Liver (tissue), 9 donors: ENCODE measurements around the gene AKT1S1. TPM values are rescaled to one million over a fixed set of nuclear protein-coding genes. Genes with fewer than 3 reads are reported as not detected.

ENCODE experiments used
- DNase-seq: peaks from one replicate; pipeline ENCODE4 v3.0.0-alpha.2; 2017; ENCODE audit warnings: low spot score
- H3K27ac ChIP-seq, 2 donors: one replicate each; pipeline ENCODE4 v1.7.0; 2013; ENCODE audit warnings: inconsistent platforms in 2 of 2, low read length in 2 of 2, control low read depth in 1 of 2, low read depth in 1 of 2, mild to moderate bottlenecking in 1 of 2
- H3K27me3 ChIP-seq, 4 donors: one replicate each; pipeline versions ENCODE4 v1.6.1 to v1.7.0; 2013; ENCODE audit warnings: low read length in 3 of 4, inconsistent platforms in 1 of 4, mild to moderate bottlenecking in 1 of 4, moderate library complexity in 1 of 4; ENCODE audit not compliant: control insufficient read depth in 4 of 4, insufficient read depth in 4 of 4
- H3K36me3 ChIP-seq, 4 donors: one replicate each; pipeline versions ENCODE4 v1.6.1 to v1.7.0; 2013; ENCODE audit warnings: low read length in 3 of 4, mild to moderate bottlenecking in 3 of 4, low read depth in 1 of 4, moderate library complexity in 1 of 4; ENCODE audit not compliant: control insufficient read depth in 4 of 4, insufficient read depth in 3 of 4
- H3K4me1 ChIP-seq, 4 donors: one replicate each; pipeline versions ENCODE4 v1.6.1 to v1.7.0; 2013; ENCODE audit warnings: low read length in 3 of 4, mild to moderate bottlenecking in 3 of 4, moderate library complexity in 1 of 4; ENCODE audit not compliant: control insufficient read depth in 4 of 4, insufficient read depth in 4 of 4
- H3K4me3 ChIP-seq, 3 donors: one replicate each; pipeline versions ENCODE4 v1.6.1 to v1.7.0; 2013; ENCODE audit warnings: low read length in 3 of 3, control low read depth in 1 of 3, low read depth in 1 of 3, mild to moderate bottlenecking in 1 of 3
- H3K9ac ChIP-seq, 2 donors: one replicate each; pipeline ENCODE4 v1.7.0; 2013; ENCODE audit warnings: low read length in 2 of 2, mild to moderate bottlenecking in 2 of 2, moderate library complexity in 2 of 2, control low read depth in 1 of 2, low read depth in 1 of 2
- H3K9me3 ChIP-seq, 4 donors: one replicate each; pipeline versions ENCODE4 v1.6.1 to v1.7.0; 2013; ENCODE audit warnings: low read length in 3 of 4; ENCODE audit not compliant: control insufficient read depth in 4 of 4
- EGR1 ChIP-seq, 2 donors: IDR thresholded peaks; 2 replicates each; pipeline ENCODE4 v1.6.1; 2016 to 2018; ENCODE audit warnings: antibody characterized with exemption in 2 of 2, low read depth in 2 of 2
- FOXA1 ChIP-seq: IDR thresholded peaks from 2 replicates; pipeline ENCODE4 v1.6.1; 2016; ENCODE audit warnings: antibody characterized with exemption
- FOXA2 ChIP-seq: IDR thresholded peaks from 2 replicates; pipeline ENCODE4 v1.6.1; 2016; ENCODE audit warnings: antibody characterized with exemption
- GABPA ChIP-seq, 2 donors: IDR thresholded peaks in 1 of 2; conservative IDR thresholded peaks in 1 of 2; 2 replicates each; pipeline ENCODE4 v1.6.1; 2016; ENCODE audit warnings: antibody characterized with exemption in 2 of 2, mild to moderate bottlenecking in 1 of 2, moderate library complexity in 1 of 2
- HNF4A ChIP-seq, 2 donors: conservative IDR thresholded peaks; 2 replicates each; pipeline ENCODE4 v1.6.1; 2016; ENCODE audit warnings: antibody characterized with exemption in 2 of 2, mild to moderate bottlenecking in 2 of 2
- HNF4G ChIP-seq: IDR thresholded peaks from 2 replicates; pipeline ENCODE4 v1.6.1; 2016; ENCODE audit warnings: antibody characterized with exemption
- JUND ChIP-seq, 2 donors: IDR thresholded peaks; 2 replicates each; pipeline ENCODE4 v1.6.1; 2016; ENCODE audit warnings: antibody characterized with exemption in 2 of 2
- NR2F2 ChIP-seq: IDR thresholded peaks from 2 replicates; pipeline ENCODE4 v1.6.1; 2016; ENCODE audit warnings: antibody characterized with exemption
- RAD21 ChIP-seq, 2 donors: IDR thresholded peaks; 2 replicates each; pipeline ENCODE4 v1.6.1; 2016; ENCODE audit warnings: antibody characterized with exemption in 2 of 2, mild to moderate bottlenecking in 2 of 2
- RXRA ChIP-seq, 2 donors: IDR thresholded peaks; 2 replicates each; pipeline ENCODE4 v1.6.1; 2017 to 2018; ENCODE audit warnings: antibody characterized with exemption in 2 of 2, mild to moderate bottlenecking in 1 of 2
- SP1 ChIP-seq: IDR thresholded peaks from 2 replicates; pipeline ENCODE4 v1.6.1; 2018; ENCODE audit warnings: antibody characterized with exemption, mild to moderate bottlenecking
- TAF1 ChIP-seq: conservative IDR thresholded peaks from 2 replicates; pipeline ENCODE4 v1.6.1; 2016; ENCODE audit warnings: antibody characterized with exemption, mild to moderate bottlenecking
- YY1 ChIP-seq: IDR thresholded peaks from 2 replicates; pipeline ENCODE4 v1.6.1; 2016; ENCODE audit warnings: antibody characterized with exemption, mild to moderate bottlenecking
- WGBS: extraction: QIAGEN DNeasy Blood & Tissue Kit; methylation state at CpG from one replicate; pipeline ENCODE4 v1.1.7; 2013; 5-methylcytosine and 5-hydroxymethylcytosine counted together
- polyA plus RNA-seq, 2 donors: library from polyadenylated mRNA; stranded (reverse) in 1 of 2; unstranded in 1 of 2; fragments of 200-250 nt in 1 of 2; fragments of >200 nt in 1 of 2; fragmentation: Nextera tagmentation in 1 of 2; extraction: Ambion mirVana in 1 of 2; gene quantifications; one replicate each; pipeline versions ENCODE4 v1.2.1 to v1.2.3, GENCODE V29; 2013 to 2015
- total RNA-seq, 2 donors: library from RNA; depleted of rRNA; stranded (reverse); fragments of >200 nt; gene quantifications; one replicate each; pipeline ENCODE4 v1.2.3, GENCODE V29; 2014
- TF ChIP-seq, protein P1 (sequence below): IDR thresholded peaks from 2 replicates; pipeline ENCODE4 v1.6.1; 2016; ENCODE audit warnings: antibody characterized with exemption
- TF ChIP-seq, protein P2 (sequence below): fragments of 150-350 bp; IDR thresholded peaks from 2 replicates; pipeline ENCODE4 v1.5.1; 2017; ENCODE audit warnings: improper control_type of control experiment, low read depth, low read length; ENCODE audit not compliant: missing input control
- TF ChIP-seq, protein P3 (sequence below): IDR thresholded peaks from 2 replicates; pipeline ENCODE4 v1.6.1; 2016; ENCODE audit warnings: antibody characterized with exemption
- TF ChIP-seq, protein P4 (sequence below): IDR thresholded peaks from 2 replicates; pipeline ENCODE4 v1.6.1; 2016; ENCODE audit warnings: antibody characterized with exemption, mild to moderate bottlenecking
- TF ChIP-seq, protein P5 (sequence below): IDR thresholded peaks from 2 replicates; pipeline ENCODE4 v1.6.1; 2016; ENCODE audit warnings: antibody characterized with exemption
- donor health status: healthy.
- donor health status: healthy.
- donor health status: healthy.
- donor health status: healthy.
- donor health status: healthy.

The AKT1S1 gene
- total and polyA plus RNA-seq, 4 donors: 6.8 to 43.9 (median 12.9) TPM

DNA sequence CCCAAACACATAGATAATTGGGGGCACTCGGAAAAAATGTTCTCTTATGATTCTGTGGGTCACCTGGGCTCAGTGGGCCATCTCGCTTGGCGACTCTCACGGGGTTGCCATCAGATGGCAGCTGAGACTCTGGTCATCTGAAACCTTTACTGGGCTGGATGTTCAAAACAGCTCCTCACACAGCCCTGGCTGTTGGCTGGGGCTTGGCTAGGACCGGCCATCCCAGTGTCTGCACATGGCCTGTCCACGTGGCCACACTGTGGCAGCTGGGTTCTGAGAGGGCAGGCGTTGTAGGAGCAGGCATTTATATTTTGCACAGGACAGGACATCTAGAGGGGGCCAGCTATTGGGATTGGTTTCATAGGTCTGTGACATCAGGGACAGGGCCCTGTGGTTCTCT, 43.6 kb downstream of the AKT1S1 start (continued):
- TF ChIP-seq, protein P1, sequence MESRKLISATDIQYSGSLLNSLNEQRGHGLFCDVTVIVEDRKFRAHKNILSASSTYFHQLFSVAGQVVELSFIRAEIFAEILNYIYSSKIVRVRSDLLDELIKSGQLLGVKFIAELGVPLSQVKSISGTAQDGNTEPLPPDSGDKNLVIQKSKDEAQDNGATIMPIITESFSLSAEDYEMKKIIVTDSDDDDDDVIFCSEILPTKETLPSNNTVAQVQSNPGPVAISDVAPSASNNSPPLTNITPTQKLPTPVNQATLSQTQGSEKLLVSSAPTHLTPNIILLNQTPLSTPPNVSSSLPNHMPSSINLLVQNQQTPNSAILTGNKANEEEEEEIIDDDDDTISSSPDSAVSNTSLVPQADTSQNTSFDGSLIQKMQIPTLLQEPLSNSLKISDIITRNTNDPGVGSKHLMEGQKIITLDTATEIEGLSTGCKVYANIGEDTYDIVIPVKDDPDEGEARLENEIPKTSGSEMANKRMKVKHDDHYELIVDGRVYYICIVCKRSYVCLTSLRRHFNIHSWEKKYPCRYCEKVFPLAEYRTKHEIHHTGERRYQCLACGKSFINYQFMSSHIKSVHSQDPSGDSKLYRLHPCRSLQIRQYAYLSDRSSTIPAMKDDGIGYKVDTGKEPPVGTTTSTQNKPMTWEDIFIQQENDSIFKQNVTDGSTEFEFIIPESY: no peak

DNA sequence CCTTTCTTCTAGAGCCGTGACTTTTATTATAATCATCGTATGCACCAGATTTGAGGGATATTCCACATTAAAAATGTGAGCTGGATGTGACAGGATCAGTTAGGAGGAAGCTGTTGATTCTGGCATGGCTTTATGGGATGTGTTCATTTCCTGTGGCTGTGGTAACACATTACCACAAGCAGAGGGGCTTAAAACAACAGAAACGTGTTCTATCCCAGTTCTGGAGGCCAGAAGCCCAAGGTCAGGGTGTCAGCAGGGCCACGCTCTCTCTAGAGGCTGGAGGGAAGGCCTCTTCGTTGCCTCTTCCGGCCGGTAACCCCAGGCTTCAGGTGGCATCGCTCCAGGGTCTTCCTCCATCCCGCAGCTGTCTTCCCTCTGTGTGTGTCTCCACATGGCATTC, 44.6 kb downstream of the AKT1S1 start:
- DNase-seq: no peak
- Histone ChIP-seq H3K4me3 (no peak overlapping the region), H3K36me3 (peaks cover 5 to 49% (median 22%) of the 10 kb centered on the region in 4 donors), H3K9ac (no peak overlapping the region), H3K27ac (no peak overlapping the region), H3K4me1 (no peaks in the 10 kb centered on the region), H3K27me3 (no peaks in the 10 kb centered on the region), H3K9me3 (no peaks in the 10 kb centered on the region)
- 82% methylated on average over 9 of the region's 9 CpGs for WGBS
- TF ChIP-seq FOXA1: no peak

DNA sequence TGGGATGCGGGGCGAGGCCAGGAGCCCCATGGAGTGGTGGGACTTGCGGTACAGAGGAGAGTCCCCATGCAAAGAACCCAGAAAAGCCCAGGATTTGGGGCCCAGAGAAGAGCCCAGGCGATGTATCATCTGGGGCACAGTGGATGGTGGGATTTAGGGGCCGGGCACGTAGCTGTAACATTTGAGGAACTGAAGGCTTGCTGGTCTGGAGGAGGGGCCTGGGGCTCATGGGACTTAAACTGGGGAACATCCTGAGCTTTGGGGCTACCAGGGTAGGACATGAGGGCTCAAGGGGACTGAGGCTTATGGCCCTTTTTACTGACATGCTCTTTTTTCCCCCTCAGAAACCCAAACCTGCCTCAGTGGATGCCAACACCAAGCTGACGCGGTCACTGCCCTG, 45.6 kb downstream of the AKT1S1 start:
- TF ChIP-seq JUND (IDR thresholded peaks at IDR 0.05): no peak
- TF ChIP-seq HNF4G: no peak
- TF ChIP-seq, protein P1: no peak
- TF ChIP-seq SP1: no peak
- no peak for TF ChIP-seq HNF4A (conservative IDR thresholded peaks at IDR 0.05)
- no peak for TF ChIP-seq RAD21 (IDR thresholded peaks at IDR 0.05)
- TF ChIP-seq, protein P2, sequence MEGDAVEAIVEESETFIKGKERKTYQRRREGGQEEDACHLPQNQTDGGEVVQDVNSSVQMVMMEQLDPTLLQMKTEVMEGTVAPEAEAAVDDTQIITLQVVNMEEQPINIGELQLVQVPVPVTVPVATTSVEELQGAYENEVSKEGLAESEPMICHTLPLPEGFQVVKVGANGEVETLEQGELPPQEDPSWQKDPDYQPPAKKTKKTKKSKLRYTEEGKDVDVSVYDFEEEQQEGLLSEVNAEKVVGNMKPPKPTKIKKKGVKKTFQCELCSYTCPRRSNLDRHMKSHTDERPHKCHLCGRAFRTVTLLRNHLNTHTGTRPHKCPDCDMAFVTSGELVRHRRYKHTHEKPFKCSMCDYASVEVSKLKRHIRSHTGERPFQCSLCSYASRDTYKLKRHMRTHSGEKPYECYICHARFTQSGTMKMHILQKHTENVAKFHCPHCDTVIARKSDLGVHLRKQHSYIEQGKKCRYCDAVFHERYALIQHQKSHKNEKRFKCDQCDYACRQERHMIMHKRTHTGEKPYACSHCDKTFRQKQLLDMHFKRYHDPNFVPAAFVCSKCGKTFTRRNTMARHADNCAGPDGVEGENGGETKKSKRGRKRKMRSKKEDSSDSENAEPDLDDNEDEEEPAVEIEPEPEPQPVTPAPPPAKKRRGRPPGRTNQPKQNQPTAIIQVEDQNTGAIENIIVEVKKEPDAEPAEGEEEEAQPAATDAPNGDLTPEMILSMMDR: no peak
- TF ChIP-seq, protein P3, sequence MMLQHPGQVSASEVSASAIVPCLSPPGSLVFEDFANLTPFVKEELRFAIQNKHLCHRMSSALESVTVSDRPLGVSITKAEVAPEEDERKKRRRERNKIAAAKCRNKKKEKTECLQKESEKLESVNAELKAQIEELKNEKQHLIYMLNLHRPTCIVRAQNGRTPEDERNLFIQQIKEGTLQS: no peak
- TF ChIP-seq GABPA (IDR thresholded peaks at IDR 0.05 in 1 of 2, conservative IDR thresholded peaks at IDR 0.05 in 1 of 2): no peak
- TF ChIP-seq, protein P4, sequence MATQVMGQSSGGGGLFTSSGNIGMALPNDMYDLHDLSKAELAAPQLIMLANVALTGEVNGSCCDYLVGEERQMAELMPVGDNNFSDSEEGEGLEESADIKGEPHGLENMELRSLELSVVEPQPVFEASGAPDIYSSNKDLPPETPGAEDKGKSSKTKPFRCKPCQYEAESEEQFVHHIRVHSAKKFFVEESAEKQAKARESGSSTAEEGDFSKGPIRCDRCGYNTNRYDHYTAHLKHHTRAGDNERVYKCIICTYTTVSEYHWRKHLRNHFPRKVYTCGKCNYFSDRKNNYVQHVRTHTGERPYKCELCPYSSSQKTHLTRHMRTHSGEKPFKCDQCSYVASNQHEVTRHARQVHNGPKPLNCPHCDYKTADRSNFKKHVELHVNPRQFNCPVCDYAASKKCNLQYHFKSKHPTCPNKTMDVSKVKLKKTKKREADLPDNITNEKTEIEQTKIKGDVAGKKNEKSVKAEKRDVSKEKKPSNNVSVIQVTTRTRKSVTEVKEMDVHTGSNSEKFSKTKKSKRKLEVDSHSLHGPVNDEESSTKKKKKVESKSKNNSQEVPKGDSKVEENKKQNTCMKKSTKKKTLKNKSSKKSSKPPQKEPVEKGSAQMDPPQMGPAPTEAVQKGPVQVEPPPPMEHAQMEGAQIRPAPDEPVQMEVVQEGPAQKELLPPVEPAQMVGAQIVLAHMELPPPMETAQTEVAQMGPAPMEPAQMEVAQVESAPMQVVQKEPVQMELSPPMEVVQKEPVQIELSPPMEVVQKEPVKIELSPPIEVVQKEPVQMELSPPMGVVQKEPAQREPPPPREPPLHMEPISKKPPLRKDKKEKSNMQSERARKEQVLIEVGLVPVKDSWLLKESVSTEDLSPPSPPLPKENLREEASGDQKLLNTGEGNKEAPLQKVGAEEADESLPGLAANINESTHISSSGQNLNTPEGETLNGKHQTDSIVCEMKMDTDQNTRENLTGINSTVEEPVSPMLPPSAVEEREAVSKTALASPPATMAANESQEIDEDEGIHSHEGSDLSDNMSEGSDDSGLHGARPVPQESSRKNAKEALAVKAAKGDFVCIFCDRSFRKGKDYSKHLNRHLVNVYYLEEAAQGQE: no peak
- no peak for TF ChIP-seq TAF1
- TF ChIP-seq NR2F2: no peak
- TF ChIP-seq, protein P5, sequence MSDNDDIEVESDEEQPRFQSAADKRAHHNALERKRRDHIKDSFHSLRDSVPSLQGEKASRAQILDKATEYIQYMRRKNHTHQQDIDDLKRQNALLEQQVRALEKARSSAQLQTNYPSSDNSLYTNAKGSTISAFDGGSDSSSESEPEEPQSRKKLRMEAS: no peak
- TF ChIP-seq EGR1 (IDR thresholded peaks at IDR 0.05; ENCODE audit: low read depth in 2 of 2): no peak
- TF ChIP-seq YY1: no peak
- no peak for TF ChIP-seq FOXA2
- no peak for TF ChIP-seq RXRA (IDR thresholded peaks at IDR 0.05)
- no peak for TF ChIP-seq FOXA1
- no peaks in the 10 kb centered on the region for H3K27me3 ChIP-seq
- WGBS: 95% methylated on average over 8 of the region's 8 CpGs
- no peak overlapping the region for H3K27ac ChIP-seq
- H3K4me1 ChIP-seq: no peaks in the 10 kb centered on the region
- no peak overlapping the region for H3K4me3 ChIP-seq
- peaks cover 5 to 53% (median 19%) of the 10 kb centered on the region in 4 donors for H3K36me3 ChIP-seq
- no peaks in the 10 kb centered on the region for H3K9me3 ChIP-seq
- no peak for DNase-seq
- H3K9ac ChIP-seq: no peak overlapping the region
